ENCODE measurements around the gene KIF19. TPM values are rescaled to one million over a fixed set of nuclear protein-coding genes. Genes with fewer than 3 reads are reported as not detected.
A peak's percentile ranks its signal among the peaks of the same experiment; 100 is the strongest.

Gene KIF19
- total and polyA plus RNA-seq, 10 of the 15 experiments (the other 5 are each of a cell fraction or from before 2014, with no cell fraction given) = 0.06 to 0.07 TPM; not detected in 8

DNA sequence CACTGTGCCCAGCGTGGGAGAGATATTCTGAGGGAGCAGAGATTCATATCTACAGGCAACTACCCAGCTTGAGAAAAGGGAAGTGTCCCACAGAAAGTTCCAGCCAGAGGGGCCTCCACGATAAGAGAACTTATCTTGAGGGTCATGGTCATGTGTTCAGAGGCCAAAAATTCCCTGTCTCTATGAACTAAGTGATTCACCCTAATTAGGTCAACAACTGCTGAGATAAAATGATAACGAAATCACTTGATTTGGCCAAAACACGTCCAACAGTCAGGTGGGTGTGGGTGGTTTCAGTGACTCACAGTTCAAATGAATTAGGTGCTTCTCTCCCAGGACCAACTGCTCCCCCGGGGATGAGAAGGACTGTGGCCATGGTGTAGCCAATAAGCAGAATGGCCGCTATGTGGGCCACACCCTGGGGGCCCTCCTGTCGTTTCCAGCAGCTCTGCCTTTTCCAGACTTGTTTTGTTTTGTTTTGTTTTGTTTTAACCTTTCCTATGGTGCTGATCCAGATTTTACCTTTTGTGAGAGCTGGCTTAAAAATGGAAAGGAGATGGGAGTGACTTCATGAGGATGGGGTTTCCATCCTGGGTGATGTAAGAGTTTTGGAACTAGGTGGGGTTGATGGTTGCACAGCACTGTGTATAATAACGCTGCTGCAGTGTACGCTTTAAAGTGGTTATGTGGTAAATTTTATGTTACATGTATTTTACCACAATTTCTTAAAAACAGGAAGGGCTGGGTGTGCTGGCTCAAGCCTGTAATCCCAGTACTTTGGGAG, 43.2 kb upstream of the KIF19 start (continued):
- TF ChIP-seq JUND (IDR thresholded peaks at IDR 0.05; ENCODE audit: low read depth, low read length) = no peak
- TF ChIP-seq ZZZ3 (IDR thresholded peaks at IDR 0.05; ENCODE audit: control insufficient read depth, insufficient read length, low read depth) = no peak
- TF ChIP-seq HDAC6 (IDR thresholded peaks at IDR 0.05; ENCODE audit: unreplicated experiment) = no peak
- no peak for TF ChIP-seq CBX5 (IDR thresholded peaks at IDR 0.05; ENCODE audit: low read depth)
- TF ChIP-seq, protein P1, sequence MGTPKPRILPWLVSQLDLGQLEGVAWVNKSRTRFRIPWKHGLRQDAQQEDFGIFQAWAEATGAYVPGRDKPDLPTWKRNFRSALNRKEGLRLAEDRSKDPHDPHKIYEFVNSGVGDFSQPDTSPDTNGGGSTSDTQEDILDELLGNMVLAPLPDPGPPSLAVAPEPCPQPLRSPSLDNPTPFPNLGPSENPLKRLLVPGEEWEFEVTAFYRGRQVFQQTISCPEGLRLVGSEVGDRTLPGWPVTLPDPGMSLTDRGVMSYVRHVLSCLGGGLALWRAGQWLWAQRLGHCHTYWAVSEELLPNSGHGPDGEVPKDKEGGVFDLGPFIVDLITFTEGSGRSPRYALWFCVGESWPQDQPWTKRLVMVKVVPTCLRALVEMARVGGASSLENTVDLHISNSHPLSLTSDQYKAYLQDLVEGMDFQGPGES (IDR thresholded peaks at IDR 0.05) = no peak
- no peak for TF ChIP-seq NRF1 (conservative IDR thresholded peaks at IDR 0.05; ENCODE audit: low read depth, low read length)

DNA sequence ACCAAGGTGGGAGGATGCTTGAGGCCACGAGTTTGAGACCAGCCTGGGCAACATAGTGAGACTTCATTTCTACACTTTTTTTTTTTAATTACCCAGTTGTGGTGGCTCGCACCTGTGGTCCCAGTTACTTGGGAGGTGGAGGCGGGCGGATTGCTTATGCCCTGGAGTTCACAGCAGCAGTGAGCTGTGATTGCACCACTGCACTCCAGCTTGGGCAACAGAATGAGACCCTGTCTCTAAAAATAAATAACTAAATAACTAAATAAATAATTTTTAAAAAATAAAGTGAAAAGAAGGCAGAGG, 42.7 kb upstream of the KIF19 start:
- ChIA-PET RAD21 (ENCODE audit: unreplicated experiment) (interaction anchor here (0.5 to 8.8 kb wide), 4 partner anchors 9 to 72 kb away, joined by 5 to 102 read pairs (median 6); partner anchors contain the start of gene DNAI2), CTCF (interaction anchor here (0.7 to 6.2 kb wide), 4 partner anchors 14 to 180 kb away, joined by 3 to 160 read pairs (median 8); no protein-coding TSS in a partner anchor), POLR2A (interaction anchor here (0.6 to 2.0 kb wide), 3 partner anchors 9 to 209 kb away, joined by 4 to 5 read pairs (median 5); no protein-coding TSS in a partner anchor), SMC1A (ENCODE audit: uncharacterized antibody, unreplicated experiment) (interaction anchor here (1.3 to 10.6 kb wide), 2 partner anchors 9 to 13 kb away, joined by 4 to 101 read pairs; partner anchors contain the start of gene DNAI2)
- BruUV-seq (replicated peaks) = TSS peak; percentile 50
- no peak overlapping the region for H3K4me3 ChIP-seq
- intact Hi-C loops (cut with micrococcal nuclease; ENCODE audit: unreplicated experiment) = loop anchor here (5.0 kb wide), 1 partner anchor 71 kb away; the partner anchor contains the start of gene TTYH2
- H3K9me3 ChIP-seq (replicated peaks; ENCODE audit: control insufficient read depth, insufficient read depth, low read length) = no peaks in the 10 kb centered on the region; the same call in 2 of the 3 replicates
- ATAC-seq = no peak
- FAIRE-seq = no peak
- H3K27ac ChIP-seq (ENCODE audit: control insufficient read depth, insufficient read depth) = no peak overlapping the region; the same call in 1 of the 2 replicates
- 59% methylated on average over 4 of the region's 4 CpGs for WGBS (ENCODE audit: insufficient coverage, insufficient replicate concordance, low lambda C conversion rate, missing lambda C conversion rate)
- peaks cover 24% of the 10 kb centered on the region for H3K4me1 ChIP-seq (ENCODE audit: control insufficient read depth, insufficient read depth, low read length)
- in situ Hi-C loops (cut with MboI) = loop anchor here (25.0 kb wide), 1 partner anchor 1871 kb away; no protein-coding TSS in a partner anchor
- H4K20me1 ChIP-seq (ENCODE audit: control insufficient read depth, insufficient read depth) = no peaks in the 10 kb centered on the region
- no peak for DNase-seq (ENCODE audit: low read depth, low spot score)
- H3K9ac ChIP-seq (ENCODE audit: control insufficient read depth, insufficient read depth, low read length) = no peak overlapping the region
- H3K79me2 ChIP-seq (ENCODE audit: control insufficient read depth, insufficient read depth, low read length) = no peaks in the 10 kb centered on the region
- H2AFZ ChIP-seq (ENCODE audit: control insufficient read depth, low read depth, low read length) = no peak overlapping the region
- H3K27me3 ChIP-seq (replicated peaks in 1 of 2; ENCODE audit: control insufficient read depth in 2 of 2, insufficient read depth in 2 of 2, low read length in 1 of 2) = no peaks in the 10 kb centered on the region
- H3K4me2 ChIP-seq (ENCODE audit: control insufficient read depth, insufficient read depth) = no peak overlapping the region
- H3K36me3 ChIP-seq (ENCODE audit: control insufficient read depth in 2 of 2, insufficient read depth in 2 of 2, low read length in 1 of 2) = no peaks in the 10 kb centered on the region
- TF ChIP-seq BCL11A (IDR thresholded peaks at IDR 0.05; ENCODE audit: low read depth, low read length) (no peak), DPF2 (IDR thresholded peaks at IDR 0.05) (no peak), ZNF24 (IDR thresholded peaks at IDR 0.05) (0 out of 2 replicates have a peak, but pooled peaks have one; percentile 70), GABPA (IDR thresholded peaks at IDR 0.05; ENCODE audit: low read depth) (no peak; the same call in 1 of the 2 replicates), EZH2 (IDR thresholded peaks at IDR 0.05; ENCODE audit: borderline replicate concordance, control insufficient read depth, low read depth, low read length) (no peak), BACH1 (IDR thresholded peaks at IDR 0.05; ENCODE audit: borderline replicate concordance) (0 out of 2 replicates have a peak, but pooled peaks have one; percentile 32), SP1 (IDR thresholded peaks at IDR 0.05; ENCODE audit: low read depth, low read length) (no peak), FOXM1 (IDR thresholded peaks at IDR 0.05; ENCODE audit: low read depth, low read length) (no peak), YBX1 (IDR thresholded peaks at IDR 0.05) (no peak), TCF7 (IDR thresholded peaks at IDR 0.05; ENCODE audit: borderline replicate concordance) (no peak), CEBPB (IDR thresholded peaks at IDR 0.05; ENCODE audit: borderline replicate concordance in 1 of 2, low read depth in 2 of 2, low read length in 2 of 2) (no peak)
- TF ChIP-seq, protein P2, sequence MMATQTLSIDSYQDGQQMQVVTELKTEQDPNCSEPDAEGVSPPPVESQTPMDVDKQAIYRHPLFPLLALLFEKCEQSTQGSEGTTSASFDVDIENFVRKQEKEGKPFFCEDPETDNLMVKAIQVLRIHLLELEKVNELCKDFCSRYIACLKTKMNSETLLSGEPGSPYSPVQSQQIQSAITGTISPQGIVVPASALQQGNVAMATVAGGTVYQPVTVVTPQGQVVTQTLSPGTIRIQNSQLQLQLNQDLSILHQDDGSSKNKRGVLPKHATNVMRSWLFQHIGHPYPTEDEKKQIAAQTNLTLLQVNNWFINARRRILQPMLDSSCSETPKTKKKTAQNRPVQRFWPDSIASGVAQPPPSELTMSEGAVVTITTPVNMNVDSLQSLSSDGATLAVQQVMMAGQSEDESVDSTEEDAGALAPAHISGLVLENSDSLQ (IDR thresholded peaks at IDR 0.05) = no peak
- TF ChIP-seq, protein P3, sequence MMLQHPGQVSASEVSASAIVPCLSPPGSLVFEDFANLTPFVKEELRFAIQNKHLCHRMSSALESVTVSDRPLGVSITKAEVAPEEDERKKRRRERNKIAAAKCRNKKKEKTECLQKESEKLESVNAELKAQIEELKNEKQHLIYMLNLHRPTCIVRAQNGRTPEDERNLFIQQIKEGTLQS (IDR thresholded peaks at IDR 0.05; ENCODE audit: borderline replicate concordance, extremely low read depth, low read depth, low read length) = no peak
- TF ChIP-seq, protein P4, sequence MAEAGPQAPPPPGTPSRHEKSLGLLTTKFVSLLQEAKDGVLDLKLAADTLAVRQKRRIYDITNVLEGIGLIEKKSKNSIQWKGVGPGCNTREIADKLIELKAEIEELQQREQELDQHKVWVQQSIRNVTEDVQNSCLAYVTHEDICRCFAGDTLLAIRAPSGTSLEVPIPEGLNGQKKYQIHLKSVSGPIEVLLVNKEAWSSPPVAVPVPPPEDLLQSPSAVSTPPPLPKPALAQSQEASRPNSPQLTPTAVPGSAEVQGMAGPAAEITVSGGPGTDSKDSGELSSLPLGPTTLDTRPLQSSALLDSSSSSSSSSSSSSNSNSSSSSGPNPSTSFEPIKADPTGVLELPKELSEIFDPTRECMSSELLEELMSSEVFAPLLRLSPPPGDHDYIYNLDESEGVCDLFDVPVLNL (IDR thresholded peaks at IDR 0.05; ENCODE audit: low read depth, low read length) = no peak
